Activated CD8-positive, alpha-beta memory T cell treated with anti-CD3 and anti-CD28 coated beads, Interleukin-2, amount 50 U/mL, for 24 hours (primary cell): ENCODE measurements around the gene OXA1L.
"Not testable (repeated sequence)": the region's sequence is repeated elsewhere in the genome, so short reads cannot be mapped to it uniquely, and the experiment has no call there.

ENCODE experiments used
- DNase-seq: peaks from one replicate; pipeline ENCODE4 v3.0.0-alpha.2; 2020; ENCODE audit errors: extremely low read depth

The OXA1L gene

GRCh38 chr14:22769369-22769768 lies 2.9 kb downstream of the OXA1L start:
- DNase-seq: no peak

DNA sequence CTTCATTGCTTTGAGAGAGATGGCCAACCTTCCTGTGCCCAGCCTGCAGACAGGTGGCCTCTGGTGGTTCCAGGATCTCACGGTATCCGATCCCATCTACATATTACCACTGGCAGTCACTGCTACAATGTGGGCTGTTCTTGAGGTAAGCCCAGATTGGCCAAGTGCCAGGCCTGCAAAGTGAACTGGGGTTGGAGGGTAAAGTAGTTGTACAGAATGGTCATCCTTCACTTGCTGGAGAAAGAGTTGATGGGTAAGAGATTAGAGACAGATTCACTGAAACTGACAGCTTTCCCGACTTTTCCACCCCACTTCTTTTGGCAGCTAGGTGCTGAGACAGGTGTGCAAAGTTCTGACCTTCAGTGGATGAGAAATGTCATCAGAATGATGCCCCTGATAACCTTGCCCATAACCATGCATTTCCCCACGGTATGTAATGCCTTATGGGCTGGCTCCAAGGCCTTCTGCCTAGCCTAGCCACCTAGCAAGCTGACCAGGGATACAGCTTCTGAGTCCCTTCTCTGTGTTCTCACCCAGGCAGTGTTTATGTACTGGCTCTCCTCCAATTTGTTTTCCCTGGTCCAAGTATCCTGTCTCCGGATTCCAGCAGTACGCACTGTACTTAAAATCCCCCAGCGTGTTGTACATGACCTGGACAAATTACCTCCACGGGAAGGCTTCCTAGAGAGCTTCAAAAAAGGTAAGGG lies 4.1 kb downstream of the OXA1L start:
- DNase-seq: no peak

- DNase-seq: no peak
Observed at GRCh38 chr14:22772725-22773124, 6.2 kb downstream of the OXA1L start.

- no peak for DNase-seq
Observed at GRCh38 chr14:22773162-22774010, 6.9 kb downstream of the OXA1L start.

GRCh38 chr14:22774011-22774706 lies 7.7 kb downstream of the OXA1L start:
- DNase-seq: no peak

- DNase-seq: no peak
Observed at GRCh38 chr14:22776215-22776614, 9.7 kb downstream of the OXA1L start.

GRCh38 chr14:22776849-22777248 lies 10.4 kb downstream of the OXA1L start:
- DNase-seq: not testable (repeated sequence)

DNA sequence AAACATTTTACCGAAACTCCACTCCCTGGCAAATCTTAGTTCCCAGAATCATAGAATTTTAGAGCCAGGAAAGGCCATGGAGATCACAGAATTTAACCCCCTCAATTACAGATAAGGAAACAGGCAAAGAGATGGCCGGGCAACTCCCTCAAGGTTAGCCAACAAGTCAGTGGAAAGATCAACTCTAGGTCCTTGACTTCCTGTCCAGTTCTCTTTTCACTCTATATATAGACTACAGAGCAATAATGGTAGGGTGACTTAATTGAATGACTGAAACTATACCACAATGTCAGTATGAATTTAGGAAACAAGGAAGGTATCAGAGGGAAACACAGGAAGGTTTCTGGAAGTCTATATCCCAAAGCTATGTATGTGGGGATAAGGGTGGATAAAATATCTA lies 11.6 kb downstream of the OXA1L start:
- no peak for DNase-seq

GRCh38 chr14:22780105-22780679 lies 13.7 kb downstream of the OXA1L start:
- DNase-seq: no peak

DNA sequence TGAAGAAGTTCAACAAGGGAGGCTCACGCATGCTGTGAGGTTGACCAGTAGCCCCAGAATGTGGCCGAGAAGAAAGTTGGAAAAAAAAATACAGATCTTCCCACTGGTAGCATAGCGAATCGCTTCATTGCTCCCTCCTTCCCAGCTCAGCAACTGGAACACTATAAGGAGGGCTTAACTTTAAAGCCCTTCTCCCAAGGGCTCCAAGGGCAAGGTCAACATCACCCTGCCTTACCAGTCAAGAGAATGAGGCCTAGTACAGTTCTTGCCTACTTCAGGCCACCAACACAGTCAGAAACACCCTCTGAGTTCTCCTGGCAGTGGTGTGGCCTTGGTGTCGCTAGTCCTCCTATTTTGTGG lies 14.4 kb downstream of the OXA1L start:
- DNase-seq: no peak

DNA sequence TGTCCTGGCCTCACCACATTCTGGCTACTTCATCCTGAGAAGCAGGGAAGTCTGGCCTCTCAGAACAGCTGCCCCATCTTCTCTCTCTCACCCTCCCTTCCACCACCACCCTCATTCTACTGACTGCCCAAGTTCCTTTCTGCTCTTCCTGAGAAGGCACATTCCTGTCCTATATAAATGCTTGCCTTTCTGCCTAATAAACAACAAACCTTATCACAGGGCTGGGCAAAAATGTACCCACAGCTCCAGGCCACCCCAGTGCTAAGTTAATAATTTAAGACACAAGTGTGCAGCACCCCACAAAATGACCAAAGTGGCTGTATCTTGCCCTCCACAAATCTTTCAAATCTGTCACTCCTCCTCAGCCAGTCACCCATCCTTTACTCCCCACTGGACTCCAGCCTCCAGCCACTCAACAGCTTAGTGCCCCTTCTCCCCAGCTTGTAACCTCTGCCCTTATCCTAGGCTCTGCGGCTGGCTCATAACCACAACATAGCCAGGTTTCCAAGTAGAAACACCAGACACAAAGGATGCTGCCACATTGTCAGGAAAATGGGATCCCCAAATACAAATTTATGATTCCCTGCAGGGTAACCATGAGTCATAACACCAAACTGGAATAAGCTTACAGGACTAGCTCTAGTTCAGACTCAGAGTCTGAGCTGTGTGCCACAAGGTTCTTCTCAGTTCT lies 15.0 kb downstream of the OXA1L start:
- no peak for DNase-seq

- no peak for DNase-seq
Observed at GRCh38 chr14:22786685-22787084, 20.2 kb downstream of the OXA1L start.

GRCh38 chr14:22791301-22791700 lies 24.8 kb downstream of the OXA1L start:
- no peak for DNase-seq

- DNase-seq: no peak
Observed at GRCh38 chr14:22792158-22792557, 25.7 kb downstream of the OXA1L start.

- DNase-seq: not testable (repeated sequence)
Observed at GRCh38 chr14:22793550-22793949, 27.1 kb downstream of the OXA1L start.

DNA sequence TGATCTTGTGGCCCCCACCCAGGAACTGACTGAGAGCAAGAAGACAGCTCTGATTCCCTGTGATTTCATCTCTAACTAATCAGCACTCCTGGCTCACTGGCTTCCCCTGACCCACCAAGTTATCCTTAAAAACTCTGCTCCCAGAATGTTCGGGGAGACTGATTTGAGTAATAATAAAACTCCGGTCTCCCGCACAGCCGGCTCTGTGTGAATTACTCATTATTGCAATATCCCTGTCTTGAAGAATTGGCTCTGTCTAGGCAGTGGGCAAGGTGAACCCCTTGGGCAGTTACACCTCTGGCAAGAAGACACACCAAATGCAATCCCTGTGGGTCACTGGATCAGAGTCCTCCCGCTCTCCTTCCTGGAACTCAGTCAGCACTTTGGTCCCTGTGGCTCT lies 27.5 kb downstream of the OXA1L start:
- no peak for DNase-seq

DNA sequence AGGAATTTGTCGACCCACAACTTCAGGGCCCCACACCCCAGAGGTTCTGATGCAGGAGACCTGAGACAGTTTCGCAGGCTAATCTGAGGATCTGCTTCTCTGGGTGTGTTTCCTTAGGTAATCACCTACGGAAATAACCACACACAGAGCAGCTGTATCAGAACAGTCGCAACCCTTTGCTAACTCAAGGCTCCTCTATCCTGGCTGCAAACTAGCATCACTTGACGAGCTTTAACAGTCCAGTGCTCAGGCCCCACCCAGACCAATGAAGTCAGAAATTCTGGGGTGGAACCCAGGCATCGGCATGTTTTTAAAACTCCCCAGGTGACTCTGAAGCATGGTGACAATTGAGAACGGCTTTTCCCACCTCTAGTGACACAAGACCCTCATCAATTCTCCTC lies 28.1 kb downstream of the OXA1L start:
- no peak for DNase-seq

DNA sequence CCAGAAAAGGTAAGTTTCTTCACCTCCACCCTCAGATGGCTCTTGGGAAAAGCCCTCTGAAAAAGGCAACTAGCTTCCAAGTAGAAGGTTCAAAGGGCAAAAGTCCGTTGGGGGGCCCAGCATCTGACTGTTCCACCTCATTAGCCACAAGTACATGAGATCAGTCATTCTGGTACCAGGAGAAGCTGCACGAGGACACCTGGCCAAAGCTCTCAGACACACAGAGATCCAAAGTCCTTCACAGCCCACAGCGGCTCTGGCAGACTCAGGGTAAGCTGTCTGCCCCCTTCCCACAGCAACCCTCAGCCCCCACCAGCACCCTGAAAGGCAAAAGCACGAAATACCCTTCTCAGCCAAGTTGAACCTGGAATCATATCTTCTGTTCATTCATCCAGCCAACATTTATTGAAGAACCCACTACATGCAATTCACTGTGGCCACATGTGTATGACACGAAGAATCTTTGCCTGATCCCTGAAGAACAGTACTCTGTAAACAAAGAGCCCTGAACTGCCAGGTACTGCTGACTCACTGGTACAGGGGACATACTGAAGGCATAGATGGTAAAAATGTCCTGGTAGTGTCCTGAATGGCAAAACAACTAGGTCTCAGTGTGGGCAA lies 29.7 kb downstream of the OXA1L start:
- no peak for DNase-seq

DNA sequence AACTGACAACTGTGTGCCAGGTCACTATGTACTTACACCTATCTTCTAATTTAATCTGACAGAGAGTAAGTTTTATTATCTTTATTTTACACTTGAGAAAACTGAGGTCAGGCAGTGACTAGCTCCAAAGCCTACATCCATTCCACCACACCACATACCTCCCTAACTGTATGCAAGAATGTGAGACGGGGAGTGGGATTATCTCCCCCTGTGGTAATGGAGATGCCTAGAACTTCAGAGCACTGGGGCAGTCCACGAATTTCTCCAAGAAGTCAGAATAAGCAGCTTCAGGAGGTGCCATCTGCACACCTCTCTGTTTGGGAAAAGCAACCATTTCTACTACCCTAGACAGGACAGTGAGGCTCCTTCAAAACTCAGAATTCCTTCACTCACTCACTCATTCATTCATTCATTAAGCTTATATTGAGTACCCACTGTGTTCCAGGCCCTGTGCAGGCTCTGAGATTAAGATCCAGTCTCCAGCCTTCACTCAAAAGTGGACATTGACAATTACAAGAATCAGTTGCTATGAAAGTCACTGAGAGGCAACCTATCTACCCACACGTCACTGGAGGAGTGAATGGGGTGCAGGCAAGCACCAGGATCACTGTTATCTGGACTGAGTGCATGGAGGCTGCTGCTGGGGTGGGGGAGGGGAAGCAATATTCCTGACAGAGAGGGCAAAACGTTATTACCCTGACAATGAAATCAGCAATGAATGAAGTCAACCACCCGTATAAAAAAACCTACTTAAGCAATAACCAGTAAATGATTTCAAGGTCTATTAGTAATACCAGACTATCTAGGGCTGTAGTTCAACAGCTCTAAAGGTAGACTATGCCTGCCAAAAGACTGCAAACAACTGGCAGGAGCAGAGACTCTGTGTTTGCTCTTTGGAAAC lies 30.8 kb downstream of the OXA1L start:
- DNase-seq: no peak

DNA sequence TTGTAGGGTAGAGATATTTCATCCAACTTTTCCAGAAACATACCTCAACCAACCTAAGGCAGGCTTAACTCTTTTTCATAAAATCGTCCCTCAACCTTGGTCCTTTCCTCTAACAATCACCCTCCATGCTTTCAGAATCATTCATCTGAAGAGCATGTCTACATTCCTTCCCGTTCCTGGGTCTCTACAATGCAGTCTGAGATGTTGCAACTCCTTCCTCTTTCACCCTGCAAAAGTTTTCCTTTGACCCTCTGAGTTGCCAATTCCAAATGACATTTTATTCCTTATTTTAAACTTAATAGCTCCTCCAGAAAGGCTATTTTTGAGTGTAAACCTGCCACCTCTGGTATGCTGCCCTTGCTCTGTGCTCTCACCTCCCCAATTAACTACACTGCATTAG lies 32.0 kb downstream of the OXA1L start:
- DNase-seq: no peak
